Measurements from ENCODE around the gene GANAB.
"Not testable (repeated sequence)": the region's sequence is repeated elsewhere in the genome, so short reads cannot be mapped to it uniquely, and the experiment has no call there.

The GANAB gene

DNA sequence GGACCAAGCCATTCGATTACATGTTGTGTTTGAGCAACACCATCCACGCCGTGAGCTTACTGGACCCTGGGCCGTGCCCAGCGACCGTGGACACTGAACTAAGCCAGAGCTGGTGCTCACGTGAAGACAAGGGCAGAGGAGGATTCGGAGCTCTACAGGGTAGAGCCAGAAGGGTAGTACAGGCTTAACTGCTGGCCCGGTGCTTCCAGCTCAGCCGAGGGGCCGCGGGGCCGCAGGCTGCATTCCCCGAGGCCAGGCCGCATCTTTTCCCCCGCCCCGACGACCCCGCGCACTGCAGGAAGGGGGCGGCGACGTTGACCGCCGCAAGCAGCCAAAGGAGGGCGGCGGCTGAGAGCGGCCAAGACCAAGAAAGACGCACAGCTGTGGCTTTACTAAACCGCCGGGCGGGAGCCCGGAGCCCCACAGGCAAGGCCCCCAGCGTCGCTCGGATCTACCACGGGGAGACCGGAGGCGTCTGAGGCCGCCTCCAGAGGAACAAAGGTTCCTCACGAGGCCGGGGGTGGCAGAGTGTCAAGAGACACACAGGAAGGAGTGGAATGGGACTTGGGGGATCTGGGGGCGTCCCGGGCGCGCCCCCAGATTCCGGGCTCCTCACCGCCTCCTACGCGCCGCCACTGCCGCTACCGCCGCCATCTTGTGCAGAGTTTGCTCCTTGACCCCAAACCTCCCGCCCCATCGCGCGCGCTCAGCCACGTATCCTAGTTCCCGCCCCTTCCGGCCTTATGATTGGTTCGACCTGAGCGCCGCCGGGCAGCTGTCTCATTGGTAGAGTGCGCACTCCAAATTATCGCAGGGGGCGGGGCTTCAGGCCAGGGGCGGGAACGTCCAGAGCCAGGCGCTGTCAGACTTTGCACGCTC lies at the start of gene GANAB:
Gene GANAB, minus strand, starts transcription at position 668 of the 879 bp plus-strand sequence. Its CDS starts 14 bp downstream, at position 654.
- DNase-seq: peak; percentile 99

DNA sequence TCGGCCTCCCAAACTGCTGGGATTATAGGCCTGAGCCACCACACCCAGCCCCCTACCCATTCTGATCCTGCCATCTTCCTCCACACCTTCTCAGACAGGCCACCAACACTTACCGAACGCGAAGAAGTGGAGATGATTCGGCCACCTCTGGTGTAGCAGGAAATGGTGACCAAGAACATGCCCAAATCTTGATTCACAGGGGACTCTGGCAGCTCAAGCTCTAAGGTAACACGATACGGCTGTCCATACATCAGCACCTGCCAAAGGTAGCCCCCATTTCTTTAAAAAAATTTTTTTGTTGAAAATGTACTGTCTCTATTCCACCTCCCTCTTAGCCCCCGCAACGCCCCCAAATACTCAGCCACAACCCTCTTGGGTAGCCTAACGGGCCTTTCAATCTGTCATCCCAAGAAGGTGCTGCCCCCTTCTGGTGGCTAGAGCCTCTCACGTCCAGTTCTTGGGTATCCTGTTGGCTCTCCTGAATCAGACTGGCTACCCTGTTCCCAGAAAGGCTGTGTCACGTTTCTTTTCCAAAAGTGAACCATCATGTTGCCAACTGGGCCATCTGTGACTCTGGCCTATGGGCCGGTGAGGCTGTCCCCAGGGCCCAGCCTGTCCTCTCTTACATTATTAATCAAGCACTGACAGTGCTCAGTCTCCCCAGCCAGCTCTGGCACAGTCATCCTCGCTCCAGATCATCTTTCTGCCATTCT lies 48.2 kb upstream of the GANAB start:
- peak; percentile 84 for DNase-seq

DNA sequence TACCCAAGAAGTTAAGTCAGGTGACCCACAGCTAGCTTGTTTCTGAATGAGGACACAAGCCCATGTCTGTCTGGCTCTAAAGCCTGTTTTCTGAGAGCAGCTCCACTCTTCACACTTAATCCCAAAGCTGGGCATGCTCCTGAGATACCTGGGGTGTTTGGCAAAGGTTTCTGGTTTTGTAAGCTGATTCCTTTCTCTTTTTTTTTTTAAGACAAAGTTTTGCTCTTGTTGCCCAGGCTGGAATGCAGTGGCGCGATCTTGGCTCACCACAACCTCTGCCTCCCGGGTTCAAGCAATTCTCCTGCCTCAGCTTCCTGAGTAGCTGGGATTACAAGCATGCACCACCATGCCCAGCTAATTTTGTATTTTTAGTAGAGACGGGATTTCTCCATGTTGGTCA lies 47.2 kb upstream of the GANAB start:
- DNase-seq: not testable (repeated sequence)

DNA sequence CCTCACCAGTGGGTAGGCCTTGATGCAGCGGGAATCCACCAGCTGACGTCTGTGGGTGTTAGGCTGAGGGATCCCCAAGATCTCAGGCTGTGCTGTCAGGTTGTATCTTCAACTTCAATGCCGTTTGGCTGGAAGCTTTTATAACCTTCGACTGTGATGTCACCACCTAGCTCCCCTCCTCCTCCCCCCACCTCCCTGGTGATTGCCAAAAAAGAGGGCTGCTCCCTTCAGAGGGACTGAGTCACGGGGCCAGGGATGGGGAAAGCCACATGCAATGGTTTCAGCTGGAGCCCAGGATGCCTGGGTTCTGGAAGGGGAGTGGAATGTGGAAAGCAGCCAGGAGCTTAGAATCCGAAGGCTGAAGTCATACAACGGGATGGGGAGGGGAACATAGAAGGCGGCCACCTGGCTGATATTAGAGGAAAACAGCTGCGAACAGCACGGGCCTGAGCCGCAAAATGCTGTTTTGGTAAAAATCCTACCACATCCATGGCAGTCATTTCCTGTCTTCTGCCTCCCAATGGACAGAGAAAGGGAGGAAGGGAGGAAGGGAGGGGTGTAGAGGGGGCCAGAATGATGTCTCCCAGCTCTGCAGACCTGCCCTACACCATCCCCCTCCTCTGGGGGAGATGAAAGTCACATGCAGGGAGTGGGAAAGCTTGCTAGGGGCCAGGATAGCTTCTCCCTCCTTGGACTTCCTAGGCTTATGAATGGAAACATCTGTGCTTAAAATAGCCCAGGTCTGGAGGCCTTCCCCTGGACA lies 43.2 kb upstream of the GANAB start, which contains the start of gene LRRN4CL:
Gene LRRN4CL, minus strand, starts transcription at position 110 of the 763 bp plus-strand sequence. CDS start 1,022 bp downstream, outside the sequence.
- no peak for DNase-seq

DNA sequence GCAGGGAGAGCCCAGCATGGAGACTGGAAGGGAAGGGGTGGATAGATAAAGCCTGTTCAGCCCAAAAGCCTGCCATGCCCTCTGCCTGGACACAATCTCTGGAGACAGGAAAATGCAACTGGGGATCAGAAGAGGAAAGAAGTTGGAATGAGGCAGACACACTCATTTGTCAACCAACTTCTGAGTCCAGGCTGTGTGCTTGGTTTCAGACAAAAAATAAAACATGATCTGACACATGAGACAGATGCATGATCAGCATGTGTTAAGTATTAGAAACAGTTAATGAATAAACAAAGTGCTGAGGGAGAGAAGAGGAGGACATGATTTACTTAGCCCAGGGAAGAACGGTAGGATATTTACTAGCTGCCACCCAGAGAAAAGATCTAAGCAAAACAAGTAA lies 42.1 kb upstream of the GANAB start:
- DNase-seq: no peak

DNA sequence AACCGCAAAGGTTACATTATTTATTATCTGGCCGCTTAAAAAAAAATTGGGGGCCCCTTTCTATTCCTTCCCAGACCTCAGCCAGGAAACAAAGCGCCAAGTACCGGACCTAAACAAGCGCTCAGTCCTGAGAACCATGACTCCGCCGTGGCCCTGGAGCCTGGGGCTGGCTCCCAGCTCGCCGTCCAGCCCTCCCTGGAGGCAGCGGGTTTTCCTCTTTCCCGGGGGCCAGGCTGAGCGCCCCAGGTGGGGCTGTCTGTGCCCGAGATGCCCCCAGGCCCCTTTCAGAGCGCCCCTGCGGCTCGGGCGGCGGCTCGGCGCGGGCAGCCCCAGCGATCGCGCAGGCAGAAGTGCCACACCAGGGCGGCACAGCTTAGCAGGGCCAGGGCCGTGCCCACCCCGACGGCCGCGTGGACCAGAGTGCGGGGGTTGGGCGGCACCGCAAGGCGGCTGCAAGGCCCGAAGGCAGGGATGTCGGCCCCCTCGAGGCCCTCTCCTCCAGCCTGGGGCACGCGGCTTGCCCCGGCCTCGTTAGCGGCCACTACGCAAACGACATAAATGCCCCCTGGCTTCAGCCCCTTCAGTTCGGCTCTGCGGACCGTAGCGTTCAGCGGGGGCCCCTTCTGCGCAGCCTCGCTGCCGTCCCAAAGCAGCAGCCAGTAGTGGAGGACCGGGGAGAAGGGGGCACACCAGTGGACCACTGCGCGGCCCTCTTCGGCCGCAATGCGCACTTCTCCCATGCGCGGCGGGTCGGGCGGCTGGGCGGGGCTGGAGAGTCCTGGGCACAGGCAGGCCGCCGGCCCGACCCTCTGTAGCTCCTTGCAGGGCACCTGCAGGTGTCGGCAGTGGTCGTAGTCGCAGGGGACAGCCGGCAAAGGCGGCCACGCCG lies 41.3 kb upstream of the GANAB start:
- DNase-seq: no peak

DNA sequence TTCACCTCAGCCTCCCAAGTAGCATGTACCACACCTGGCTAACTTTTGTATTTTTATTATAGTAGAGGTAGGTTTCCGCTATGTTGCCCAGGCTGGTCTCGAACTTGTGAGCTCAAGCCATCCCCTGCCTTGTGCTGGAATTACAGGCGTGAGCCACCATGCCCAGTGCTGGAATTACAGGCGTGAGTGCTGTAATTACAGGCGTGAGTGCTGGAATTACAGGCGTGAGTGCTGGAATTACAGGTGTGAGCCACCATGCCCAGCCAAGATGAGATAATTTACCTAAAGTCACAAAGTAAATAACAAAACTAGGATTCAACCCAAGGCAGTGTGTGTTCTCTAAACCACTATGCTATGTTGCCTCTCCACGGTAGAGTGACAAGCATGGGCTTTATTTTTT lies 36.1 kb upstream of the GANAB start:
- DNase-seq: no peak

DNA sequence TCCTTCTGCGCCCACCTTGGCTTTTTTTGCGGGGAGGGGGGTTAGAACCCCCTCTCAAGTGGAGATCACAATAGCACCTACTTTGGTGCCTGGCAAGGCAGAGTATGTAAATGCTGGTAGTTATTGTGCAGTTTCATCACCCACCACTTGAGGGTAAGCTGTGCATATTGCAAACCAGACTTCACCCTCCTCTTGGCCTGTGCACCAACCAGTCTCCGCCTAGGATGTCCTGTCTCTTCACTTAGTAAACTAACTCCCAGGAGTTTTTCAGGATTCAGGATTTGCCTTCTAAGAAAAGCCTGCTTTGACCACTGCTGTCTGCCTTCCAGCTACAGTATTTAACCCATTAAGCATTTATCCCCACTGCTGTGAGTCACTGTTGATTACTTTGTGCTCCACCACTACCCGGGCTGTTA lies 34.4 kb upstream of the GANAB start:
- peak; percentile 61 for DNase-seq

DNA sequence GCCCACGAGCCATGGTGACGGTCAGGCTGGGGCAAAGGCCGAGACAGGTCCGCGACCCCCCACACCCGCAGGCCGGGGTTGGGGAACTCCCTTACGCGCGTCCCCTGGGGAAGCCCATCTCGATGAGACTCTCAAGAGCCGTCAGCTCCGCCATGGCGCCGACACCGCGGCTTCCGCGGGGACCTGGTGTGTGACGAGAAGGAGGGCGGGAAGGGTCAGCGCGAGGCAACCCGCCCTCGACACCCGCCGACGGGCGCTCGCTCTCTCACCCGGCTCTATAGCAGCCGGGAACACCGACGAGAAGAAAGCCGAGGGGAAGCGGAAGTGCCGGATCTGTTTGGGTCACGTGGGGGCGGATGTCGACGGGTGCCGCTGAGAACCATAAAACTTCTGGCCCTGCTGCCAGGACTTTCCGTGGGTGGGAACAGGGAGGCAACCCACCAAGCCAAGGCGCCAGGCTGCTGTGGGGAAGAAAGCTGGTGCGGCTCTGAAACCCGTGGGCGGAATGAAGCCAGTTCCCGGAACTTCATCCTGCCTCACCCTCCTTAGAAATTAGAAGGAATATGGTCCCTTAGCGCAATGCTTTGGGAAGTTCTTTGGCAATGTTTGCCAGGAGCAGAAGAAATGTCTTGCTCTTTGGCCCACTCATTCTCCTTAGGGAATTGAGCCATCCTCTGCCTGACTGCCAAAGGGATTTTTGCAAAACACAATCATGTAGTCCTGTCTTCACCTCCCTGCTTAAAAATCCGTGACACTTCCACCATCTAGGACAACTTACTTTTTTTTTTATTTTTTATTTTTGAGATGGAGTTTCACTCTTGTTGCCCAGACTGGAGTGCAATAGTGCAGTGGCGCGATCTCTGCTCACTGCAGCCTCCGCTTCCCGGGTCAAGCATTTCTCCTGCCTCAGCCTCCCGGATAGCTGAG lies 32.6 kb upstream of the GANAB start, which contains the start of gene UBXN1:
Gene UBXN1, minus strand, starts transcription at position 304 of the 927 bp plus-strand sequence. Its CDS starts 150 bp downstream, at position 154.
- DNase-seq: peak; percentile 89

DNA sequence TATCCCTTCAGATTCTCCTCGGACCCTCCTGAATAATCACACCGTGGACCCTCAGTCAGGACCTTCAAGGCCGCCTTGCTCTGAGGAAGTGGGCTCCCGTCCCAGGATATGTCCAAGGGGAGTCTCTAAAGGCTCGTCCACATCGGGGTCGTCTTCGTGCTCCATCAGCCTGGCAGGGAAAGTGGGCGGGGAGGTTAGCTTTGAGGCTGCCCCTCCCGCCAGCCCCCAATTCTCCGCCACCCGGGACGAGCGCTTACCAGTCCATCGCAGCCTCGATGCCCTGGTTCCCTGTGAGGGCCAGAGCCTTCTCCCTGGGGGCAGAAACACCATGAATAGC lies 32.0 kb upstream of the GANAB start:
- DNase-seq: no peak

DNA sequence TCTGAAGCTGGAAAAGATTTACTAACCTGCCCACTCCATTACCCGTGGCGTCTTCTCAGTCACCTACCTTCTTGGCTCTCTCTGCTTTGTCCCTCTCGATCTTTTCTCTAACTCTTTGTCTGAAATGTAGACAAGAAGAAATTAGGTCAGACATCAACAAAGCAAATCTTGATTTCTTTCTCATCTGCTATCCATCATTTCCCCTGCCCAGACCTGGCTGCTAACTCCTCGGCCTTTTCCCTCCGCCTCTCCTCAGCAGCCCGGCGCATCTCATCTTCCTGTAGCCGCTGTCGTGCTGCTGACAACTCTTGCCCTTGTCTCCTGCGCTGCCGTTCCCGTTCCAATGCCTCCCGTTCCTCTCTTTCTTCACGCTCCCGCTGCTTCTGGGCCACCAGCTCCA lies 31.3 kb upstream of the GANAB start:
- DNase-seq: no peak

DNA sequence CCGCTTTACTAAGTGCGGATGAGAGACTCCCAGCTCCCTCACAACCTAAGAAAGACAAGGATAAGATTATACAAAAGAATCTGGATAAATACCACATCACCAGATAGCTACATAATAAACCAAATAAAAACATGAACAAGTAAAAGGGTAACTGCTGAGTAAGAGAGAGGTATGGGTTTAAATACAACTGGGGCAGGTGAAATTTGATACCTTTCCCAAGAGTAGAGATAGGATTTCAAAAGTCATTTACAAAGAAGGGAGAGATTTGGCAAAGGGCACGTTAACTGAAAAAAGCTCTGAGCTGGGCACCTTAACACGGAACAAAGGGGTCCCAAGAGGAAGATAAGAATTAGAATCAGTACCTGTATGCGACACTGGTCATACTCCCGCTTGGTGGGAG lies 30.7 kb upstream of the GANAB start:
- no peak for DNase-seq

DNA sequence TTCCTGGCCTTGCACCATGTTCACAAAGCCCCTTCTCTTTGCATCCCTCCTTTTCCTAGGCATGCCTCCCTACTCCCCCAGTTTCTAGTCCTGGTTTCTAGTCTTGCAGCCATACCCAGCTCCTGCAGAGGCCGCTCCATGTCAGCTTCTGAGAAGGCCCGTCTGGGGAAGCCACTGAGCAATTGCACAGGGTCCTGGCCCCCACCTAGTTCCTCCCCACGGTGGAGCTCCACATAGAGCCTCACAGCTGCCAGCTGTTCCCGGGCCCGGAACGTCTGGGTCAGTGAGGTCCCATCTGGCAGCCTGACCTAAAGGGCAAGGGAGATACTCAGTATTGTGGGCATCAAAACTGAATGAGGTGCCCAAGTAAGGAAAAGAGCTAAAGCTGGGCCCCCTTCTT lies 30.3 kb upstream of the GANAB start:
- no peak for DNase-seq

DNA sequence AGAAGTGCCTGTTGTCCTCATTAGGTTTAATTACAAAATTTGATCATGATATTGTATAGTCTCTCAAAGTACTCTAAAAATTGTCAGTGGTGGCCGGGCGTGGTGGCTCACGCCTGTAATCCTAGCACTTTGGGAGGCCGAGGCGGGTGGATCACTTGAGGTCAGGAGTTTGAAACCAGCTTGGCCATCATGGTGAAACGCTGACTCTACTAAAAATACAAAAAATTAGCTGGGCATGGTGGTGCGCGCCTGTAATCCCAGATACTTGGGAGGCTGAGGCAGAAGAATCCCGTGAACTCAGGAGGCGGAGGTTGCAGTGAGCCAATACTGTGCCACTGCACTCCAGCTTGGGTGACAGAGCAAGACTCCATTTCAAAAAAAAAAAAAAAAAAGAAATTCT lies 29.0 kb upstream of the GANAB start:
- not testable (repeated sequence) for DNase-seq

DNA sequence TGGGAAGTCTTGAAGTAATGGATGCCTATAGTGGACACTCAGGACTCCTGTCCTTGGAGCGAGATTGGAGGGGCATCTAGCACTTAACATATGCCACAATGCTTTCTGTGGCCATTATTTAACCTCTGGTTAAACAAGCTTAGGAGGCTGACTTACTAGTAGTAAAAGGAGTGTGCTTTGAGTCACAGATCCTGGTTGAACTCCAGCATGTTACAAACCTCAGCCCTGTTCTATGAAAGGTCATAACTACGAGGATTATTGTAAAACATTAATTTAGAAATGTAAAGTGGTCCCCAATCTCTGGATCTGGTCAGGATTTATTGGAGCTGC lies 26.7 kb upstream of the GANAB start:
- DNase-seq: no peak

DNA sequence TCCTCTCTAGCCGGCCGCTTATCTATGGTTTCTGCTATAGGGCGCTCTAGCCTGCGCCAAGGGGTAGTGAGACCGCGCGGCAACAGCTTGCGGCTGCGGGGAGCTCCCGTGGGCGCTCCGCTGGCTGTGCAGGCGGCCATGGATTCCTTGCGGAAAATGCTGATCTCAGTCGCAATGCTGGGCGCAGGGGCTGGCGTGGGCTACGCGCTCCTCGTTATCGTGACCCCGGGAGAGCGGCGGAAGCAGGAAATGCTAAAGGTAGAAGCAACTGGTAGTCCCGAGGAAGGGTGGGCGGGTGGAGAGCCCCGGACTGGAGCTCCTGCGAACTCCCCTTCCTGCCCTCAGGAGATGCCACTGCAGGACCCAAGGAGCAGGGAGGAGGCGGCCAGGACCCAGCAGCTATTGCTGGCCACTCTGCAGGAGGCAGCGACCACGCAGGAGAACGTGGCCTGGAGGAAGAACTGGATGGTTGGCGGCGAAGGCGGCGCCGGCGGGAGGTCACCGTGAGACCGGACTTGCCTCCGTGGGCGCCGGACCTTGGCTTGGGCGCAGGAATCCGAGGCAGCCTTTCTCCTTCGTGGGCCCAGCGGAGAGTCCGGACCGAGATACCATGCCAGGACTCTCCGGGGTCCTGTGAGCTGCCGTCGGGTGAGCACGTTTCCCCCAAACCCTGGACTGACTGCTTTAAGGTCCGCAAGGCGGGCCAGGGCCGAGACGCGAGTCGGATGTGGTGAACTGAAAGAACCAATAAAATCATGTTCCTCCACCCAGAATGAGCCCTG lies 25.4 kb upstream of the GANAB start, which contains the start of the genes LBHD1 and UQCC3:
Gene LBHD1, minus strand, starts transcription at position 660 of the 782 bp plus-strand sequence. CDS start 2,236 bp downstream, outside the sequence.
Gene UQCC3, plus strand, starts transcription at position 66 of the 782 bp plus-strand sequence. Its CDS starts 73 bp downstream, at position 139.
- DNase-seq: peak; percentile 83

DNA sequence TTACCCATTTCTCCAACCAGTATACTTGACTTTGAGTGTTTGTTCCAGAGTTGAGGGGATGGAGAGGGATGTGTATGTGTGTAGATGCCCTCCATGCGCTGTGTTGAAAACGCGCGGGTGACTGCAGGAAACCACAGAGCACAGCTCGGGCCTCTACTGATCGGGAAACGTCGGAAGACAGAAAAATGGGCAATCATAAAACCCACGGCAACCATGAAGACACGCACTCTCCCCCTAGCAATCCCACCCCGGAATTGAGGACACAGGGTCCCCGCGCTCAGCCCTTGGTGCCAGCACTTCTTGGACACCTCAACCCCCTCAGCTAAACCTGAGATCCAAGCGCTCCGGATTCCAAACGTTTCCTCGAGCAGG lies 24.8 kb upstream of the GANAB start:
- no peak for DNase-seq

DNA sequence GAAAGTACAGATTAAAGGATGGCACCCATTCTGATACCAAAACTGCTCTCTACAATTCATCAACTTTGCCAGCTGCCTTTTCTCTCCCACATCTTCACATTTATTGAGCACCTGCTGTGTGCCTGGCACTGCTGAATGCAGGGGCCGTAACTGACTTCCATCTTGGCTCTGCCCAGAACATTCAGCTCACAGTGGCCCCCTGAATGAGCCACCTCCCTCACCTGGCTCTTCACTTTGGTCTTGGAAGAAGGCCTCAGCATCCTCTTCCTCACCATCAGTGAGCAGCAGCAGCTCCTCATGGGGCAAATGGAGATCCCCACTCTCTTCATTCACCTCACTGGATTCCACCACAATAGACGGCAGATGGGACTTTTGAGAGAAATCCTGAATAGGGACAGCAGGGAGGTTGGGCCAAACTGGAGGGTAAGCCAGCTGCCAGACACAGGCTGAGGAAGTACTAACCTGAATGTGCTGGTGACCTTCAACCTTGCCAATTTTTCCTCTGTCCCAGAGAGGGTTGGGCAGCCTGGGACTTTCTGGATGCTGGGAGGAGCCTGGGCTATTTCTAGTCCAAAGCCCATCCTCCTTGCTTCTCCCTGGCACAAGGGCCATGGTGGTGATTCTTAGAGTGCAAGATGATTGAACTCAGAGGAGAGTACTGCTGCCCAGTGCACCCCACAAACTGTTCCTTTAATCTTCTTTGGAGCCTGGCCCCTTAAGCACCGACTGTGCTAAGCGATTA lies 23.2 kb upstream of the GANAB start:
- DNase-seq: no peak

DNA sequence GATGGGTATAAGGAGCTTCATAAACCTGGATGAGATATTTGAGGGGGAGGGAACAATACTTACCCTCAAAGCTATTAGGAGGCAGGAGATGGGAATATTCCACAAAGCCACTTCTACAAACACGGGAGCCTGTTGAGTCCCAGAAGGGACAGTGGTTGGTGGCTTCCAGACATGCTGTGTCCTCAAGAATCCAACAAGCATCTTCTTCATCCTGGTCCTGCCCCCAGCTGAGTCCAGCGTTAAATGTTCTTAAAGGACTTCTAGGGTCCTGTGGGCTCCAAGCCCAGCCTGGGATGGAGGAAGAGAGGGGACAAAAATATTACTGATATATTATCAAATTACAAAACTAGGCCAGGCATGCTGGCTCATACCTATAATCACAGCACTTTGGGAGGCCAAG lies 21.0 kb upstream of the GANAB start:
- no peak for DNase-seq

Data from CD4-positive, alpha-beta T cell treated with Interleukin-10 for 1 hour (primary cell).